HepG2 (cell line): Measurements from ENCODE around the gene SLC45A1. TPM values are rescaled to one million over a fixed set of nuclear protein-coding genes. Genes with fewer than 3 reads are reported as not detected.

ENCODE experiments used
- ATAC-seq: fragments of 200-7000 bp; cut with Tn5 transposase; 3 replicates; pipeline ENCODE4 v1.9.1; 2020; ENCODE audit warnings: mild to moderate bottlenecking, moderate library complexity
- BruUV-seq: library from RNA; stranded (reverse); fragments of 400-500 nt; replicated peaks from 2 replicates; lab custom pipeline; 2021; lab: Mats Ljungman, UMichigan
- CTCF ChIA-PET: fragments of 300-600 bp; formaldehyde crosslinking; extraction: SDS; loops from one replicate; lab custom pipeline; 2021; ENCODE audit warnings: low total read pairs, inconsistent platforms, low intra/inter-chr PET ratio; lab: Yijun Ruan, JAX
- POLR2A ChIA-PET: fragments of 350-600 bp; sonication (Branson Sonifier 250); formaldehyde crosslinking; loops from one replicate; lab custom pipeline; 2020; ENCODE audit warnings: antibody characterized with exemption, inconsistent platforms; lab: Yijun Ruan, JAX
- DNase-seq: peaks from one replicate; pipeline ENCODE4 v3.0.0-alpha.2; 2015; ENCODE audit warnings: low spot score
- FAIRE-seq: peaks from 3 replicates; lab custom pipeline; 2011; peaks lifted over from hg19 to GRCh38; lab: Jason Lieb, UNC
- H2AFZ ChIP-seq: one replicate; pipeline ENCODE4 v1.6.1; 2011; ENCODE audit warnings: low read length, inconsistent platforms
- H3K27ac ChIP-seq: fragments of 300-600 bp; 3 replicates; pipeline ENCODE4 v1.8.0; 2011; ENCODE audit warnings: mixed run types, mild to moderate bottlenecking, mixed read lengths, low read length, inconsistent platforms; ENCODE audit not compliant: insufficient read depth; ENCODE audit errors: extremely low read length
- H3K27me3 ChIP-seq, 2 experiments: fragments of 200-600 bp in 1 of 2; 2 replicates in 1 of 2; 3 replicates in 1 of 2; pipeline versions ENCODE4 v1.6.0 to v1.8.0; 2011; ENCODE audit warnings: low read length in 2 of 2, mild to moderate bottlenecking in 2 of 2, moderate library complexity in 2 of 2, inconsistent platforms in 1 of 2; ENCODE audit not compliant: insufficient read depth in 2 of 2, control insufficient read depth in 1 of 2
- H3K36me3 ChIP-seq, 2 experiments: fragments of 200-600 bp in 1 of 2; replicated peaks in 1 of 2; 2 replicates in 1 of 2; 3 replicates in 1 of 2; pipeline versions ENCODE4 v1.5.1 to v1.8.0; 2011; ENCODE audit warnings: low read length in 2 of 2, inconsistent platforms in 1 of 2; ENCODE audit not compliant: insufficient read depth in 2 of 2, control insufficient read depth in 1 of 2
- H3K4me1 ChIP-seq: 2 replicates; pipeline ENCODE4 v1.5.1; 2012; ENCODE audit warnings: low read length, inconsistent platforms; ENCODE audit not compliant: insufficient read depth
- H3K4me2 ChIP-seq: 2 replicates; pipeline ENCODE4 v1.6.0; 2011; ENCODE audit warnings: low read depth, low read length, inconsistent platforms
- H3K4me3 ChIP-seq, 3 experiments: fragments of 200-600 bp in 1 of 3; sonication (generic), shearing (Covaris generic) in 1 of 3; replicated peaks in 1 of 3; 2 replicates each; pipeline ENCODE4 v1.5.1; 2011 to 2016; ENCODE audit warnings: low read length in 3 of 3, inconsistent platforms in 2 of 3, low read depth in 2 of 3, mild to moderate bottlenecking in 2 of 3, control low read depth in 1 of 3, mixed read lengths in 1 of 3; ENCODE audit not compliant: insufficient read depth in 1 of 3
- H3K79me2 ChIP-seq: one replicate; pipeline ENCODE4 v1.6.1; 2011; ENCODE audit warnings: low read length, inconsistent platforms; ENCODE audit not compliant: insufficient read depth
- H3K9ac ChIP-seq: 2 replicates; pipeline ENCODE4 v1.6.0; 2011; ENCODE audit warnings: mild to moderate bottlenecking, low read depth, low read length, inconsistent platforms; ENCODE audit not compliant: insufficient read depth
- H3K9me3 ChIP-seq: 2 replicates; pipeline ENCODE4 v1.5.1; 2012; ENCODE audit warnings: mild to moderate bottlenecking, low read length
- H4K20me1 ChIP-seq: 2 replicates; pipeline ENCODE4 v1.6.0; 2011; ENCODE audit warnings: inconsistent platforms, mild to moderate bottlenecking, low read length, moderate library complexity; ENCODE audit not compliant: insufficient read depth
- CCAR2 ChIP-seq: fragments of 200-400 bp; formaldehyde crosslinking; optimal IDR thresholded peaks from 2 replicates; pipeline ENCODE3; 2018; ENCODE audit warnings: low read depth, mild to moderate bottlenecking, low read length, moderate library complexity
- FOXA1 ChIP-seq, 2 experiments: fragments of 450-650 bp in 1 of 2; sonication (generic) in 1 of 2; formaldehyde crosslinking in 1 of 2; IDR thresholded peaks; 2 replicates each; pipeline versions ENCODE4 v1.4.0 to v1.6.1; 2016 to 2020; ENCODE audit warnings: missing genetic modification reagents in 1 of 2
- GABPB1 ChIP-seq: IDR thresholded peaks from 2 replicates; pipeline ENCODE4 v1.6.1; 2016; ENCODE audit warnings: mild to moderate bottlenecking, missing genetic modification reagents, moderate library complexity, missing compliant biosample characterization
- HMG20B ChIP-seq: conservative IDR thresholded peaks from 2 replicates; pipeline ENCODE4 v1.6.1; 2016; ENCODE audit warnings: missing genetic modification reagents, missing compliant biosample characterization
- ISX ChIP-seq: sonication (generic); formaldehyde crosslinking; conservative IDR thresholded peaks from 2 replicates; pipeline ENCODE4 v1.5.0; 2020; ENCODE audit warnings: missing genetic modification reagents
- MYC ChIP-seq: sonication (generic); formaldehyde crosslinking; IDR thresholded peaks from 2 replicates; pipeline ENCODE4 v1.9.0; 2021; ENCODE audit warnings: missing genetic modification reagents, borderline replicate concordance
- ZNF713 ChIP-seq: sonication (generic); formaldehyde crosslinking; IDR thresholded peaks from 2 replicates; pipeline ENCODE4 v1.4.0; 2020; ENCODE audit warnings: mild to moderate bottlenecking, missing genetic modification reagents
- WGBS: methylation state at CpG from one replicate; pipeline ENCODE4 v1.1.6; 2017; ENCODE audit warnings: low lambda C conversion rate; 5-methylcytosine and 5-hydroxymethylcytosine counted together
- in situ Hi-C: cut with HindIII; loops from 2 replicates; pipeline ENCODE4 v1.10.0; 2017; ENCODE audit warnings: low pct_unique_long_range_greater_than_20kb; ENCODE audit not compliant: extremely low pct_ligation_motif_present
- intact Hi-C: fragments of 100-400 bp; cut with micrococcal nuclease; formaldehyde crosslinking; loops from one replicate; pipeline ENCODE4 v1.10.0; 2022; ENCODE audit not compliant: unreplicated experiment
- polyA plus RNA-seq, 8 experiments: library from polyadenylated mRNA; depleted of rRNA in 3 of 8; stranded (reverse) in 7 of 8; unstranded in 1 of 8; fragments of >200 nt; fragmentation: Illumina TruSeq in 4 of 8; extraction: Trizol in 4 of 8; gene quantifications; 2 replicates each; pipeline versions ENCODE4 v1.2.1 to v1.2.3, GENCODE V29; 2011 to 2016; ENCODE audit warnings: low read depth in 4 of 8, missing spikeins in 1 of 8, mixed read lengths in 1 of 8; ENCODE audit not compliant: insufficient read depth in 1 of 8
- total RNA-seq, 5 experiments: library from RNA; depleted of rRNA; stranded (reverse); fragments of >200 nt; fragmentation: Illumina TruSeq; extraction: Trizol; gene quantifications; 2 replicates each; pipeline ENCODE4 v1.2.3, GENCODE V29; 2016; ENCODE audit warnings: low read depth in 1 of 5
- TF ChIP-seq, protein P1 (sequence below): sonication (generic); formaldehyde crosslinking; IDR thresholded peaks from 2 replicates; pipeline ENCODE4 v1.8.0; 2022; ENCODE audit warnings: missing genetic modification reagents, low read depth, mild to moderate bottlenecking, borderline replicate concordance
- TF ChIP-seq, protein P2 (sequence below): sonication (generic); formaldehyde crosslinking; IDR thresholded peaks from 2 replicates; pipeline ENCODE4 v1.4.0; 2020; ENCODE audit warnings: mild to moderate bottlenecking, missing genetic modification reagents
- TF ChIP-seq, protein P3 (sequence below): sonication (generic); formaldehyde crosslinking; IDR thresholded peaks from 2 replicates; pipeline ENCODE4 v1.5.1; 2020; ENCODE audit warnings: mild to moderate bottlenecking, missing genetic modification reagents, moderate library complexity
- TF ChIP-seq, protein P4 (sequence below): sonication (generic); formaldehyde crosslinking; IDR thresholded peaks from 2 replicates; pipeline ENCODE4 v1.4.0; 2020; ENCODE audit warnings: mild to moderate bottlenecking, missing genetic modification reagents

Gene SLC45A1
- total and polyA plus RNA-seq, 2 of the 13 experiments (the other 11 are each of a cell fraction or from before 2014, with no cell fraction given): not detected

DNA sequence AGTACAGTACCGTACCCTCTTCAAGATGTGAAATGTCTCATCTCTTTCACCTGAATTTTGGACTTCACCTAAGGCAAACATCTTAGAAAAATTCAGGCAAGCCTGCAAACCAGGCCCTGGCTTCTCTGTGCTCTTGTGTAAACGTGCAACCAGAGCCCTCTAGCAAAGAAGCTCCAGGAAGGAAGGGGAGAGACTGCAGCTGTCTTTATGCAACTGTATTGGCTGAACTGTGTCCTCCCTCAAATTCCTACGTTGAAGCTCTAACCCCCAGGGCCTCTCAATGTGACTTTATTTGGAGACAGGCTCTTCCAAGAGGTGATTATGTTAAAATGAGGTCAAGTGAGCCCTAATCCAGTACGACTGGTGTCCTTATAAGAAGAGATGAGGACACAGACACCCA, 60.3 kb downstream of the SLC45A1 start:
- peaks cover 21 to 51% of the 10 kb centered on the region in 2 experiments; a peak in 4 of 5 replicates for H3K36me3 ChIP-seq
- peaks cover 18% of the 10 kb centered on the region for H3K4me1 ChIP-seq
- H3K4me3 ChIP-seq: no peak overlapping the region
- no peak for FAIRE-seq
- peaks cover 74% of the 10 kb centered on the region for H4K20me1 ChIP-seq
- no peak overlapping the region for H3K9ac ChIP-seq
- DNase-seq: no peak
- peak; percentile 18; the same call in 1 of the 3 replicates for ATAC-seq
- WGBS: 60% methylated on average over 4 of the region's 4 CpGs
- in situ Hi-C loops: no loop called here
- H3K27me3 ChIP-seq: no peaks in the 10 kb centered on the region
- H2AFZ ChIP-seq: no peak overlapping the region
- BruUV-seq: no TSS peak
- ChIA-PET POLR2A (no interaction called here), CTCF (no interaction called here)
- H3K4me2 ChIP-seq: no peak overlapping the region
- TF ChIP-seq, protein P1, sequence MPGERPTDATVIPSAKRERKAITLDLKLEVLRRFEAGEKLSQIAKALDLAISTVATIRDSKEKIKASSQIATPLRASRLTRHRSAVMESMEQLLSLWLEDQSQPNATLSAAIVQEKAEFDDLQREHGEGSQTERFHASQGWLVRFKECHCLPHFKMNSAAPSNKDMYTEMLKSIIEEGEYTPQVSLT: no peak
- no peak for TF ChIP-seq FOXA1 (IDR thresholded peaks at IDR 0.05)
- peak; percentile 31; the same call in 1 of the 2 replicates for TF ChIP-seq FOXA1 (CRISPR knock-in tag; IDR thresholded peaks at IDR 0.05)
- H3K79me2 ChIP-seq: peaks cover 49% of the 10 kb centered on the region
- no peaks in the 10 kb centered on the region for H3K9me3 ChIP-seq
- H3K27ac ChIP-seq: no peak overlapping the region
- intact Hi-C loops: loop anchor here (5.0 to 10.0 kb wide), 2 partner anchors 44 to 327 kb away; no protein-coding TSS in a partner anchor

DNA sequence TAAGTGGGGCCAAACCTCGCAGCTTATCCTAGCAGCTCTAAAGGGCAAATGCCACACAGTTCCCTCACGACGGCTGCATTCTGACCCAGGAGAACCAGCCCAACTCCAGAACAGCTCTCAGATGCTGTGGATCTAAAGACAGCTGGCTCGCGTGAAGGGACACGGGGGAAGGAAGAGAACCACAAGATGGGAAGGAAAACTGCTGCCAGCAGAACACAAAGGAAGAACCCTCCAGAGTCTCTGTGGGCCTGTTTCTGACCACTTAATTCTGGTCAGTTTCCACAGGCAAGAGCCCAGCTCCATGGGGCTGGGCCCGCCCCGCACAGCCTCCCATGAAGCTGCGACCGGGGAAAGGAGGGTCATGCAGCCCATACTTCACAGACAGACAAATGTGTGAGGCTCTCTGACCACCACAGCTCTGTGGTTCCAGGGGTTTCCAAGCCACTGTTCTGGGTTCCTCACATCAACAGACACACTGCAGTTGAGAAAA, 61.1 kb downstream of the SLC45A1 start:
- Histone ChIP-seq H3K27me3 (no peaks in the 10 kb centered on the region), H3K79me2 (peaks cover 50% of the 10 kb centered on the region), H3K27ac (no peak overlapping the region), H3K9ac (no peak overlapping the region), H2AFZ (no peak overlapping the region), H3K4me3 (no peak overlapping the region), H3K36me3 (peaks cover 18 to 44% of the 10 kb centered on the region in 2 experiments; a peak in 4 of 5 replicates), H3K4me1 (peaks cover 18% of the 10 kb centered on the region), H4K20me1 (peaks cover 72% of the 10 kb centered on the region), H3K9me3 (no peaks in the 10 kb centered on the region), H3K4me2 (no peak overlapping the region)
- DNase-seq (no peak), ATAC-seq (no peak; the same call in 2 of the 3 replicates), FAIRE-seq (no peak)
- intact Hi-C loops (loop anchor here (5.0 to 10.0 kb wide), 2 partner anchors 43 to 326 kb away; no protein-coding TSS in a partner anchor), in situ Hi-C loops (no loop called here)
- CTCF ChIA-PET: no interaction called here
- POLR2A ChIA-PET: no interaction called here
- TF ChIP-seq ISX: no peak
- TF ChIP-seq CCAR2: no peak
- TF ChIP-seq, protein P2, sequence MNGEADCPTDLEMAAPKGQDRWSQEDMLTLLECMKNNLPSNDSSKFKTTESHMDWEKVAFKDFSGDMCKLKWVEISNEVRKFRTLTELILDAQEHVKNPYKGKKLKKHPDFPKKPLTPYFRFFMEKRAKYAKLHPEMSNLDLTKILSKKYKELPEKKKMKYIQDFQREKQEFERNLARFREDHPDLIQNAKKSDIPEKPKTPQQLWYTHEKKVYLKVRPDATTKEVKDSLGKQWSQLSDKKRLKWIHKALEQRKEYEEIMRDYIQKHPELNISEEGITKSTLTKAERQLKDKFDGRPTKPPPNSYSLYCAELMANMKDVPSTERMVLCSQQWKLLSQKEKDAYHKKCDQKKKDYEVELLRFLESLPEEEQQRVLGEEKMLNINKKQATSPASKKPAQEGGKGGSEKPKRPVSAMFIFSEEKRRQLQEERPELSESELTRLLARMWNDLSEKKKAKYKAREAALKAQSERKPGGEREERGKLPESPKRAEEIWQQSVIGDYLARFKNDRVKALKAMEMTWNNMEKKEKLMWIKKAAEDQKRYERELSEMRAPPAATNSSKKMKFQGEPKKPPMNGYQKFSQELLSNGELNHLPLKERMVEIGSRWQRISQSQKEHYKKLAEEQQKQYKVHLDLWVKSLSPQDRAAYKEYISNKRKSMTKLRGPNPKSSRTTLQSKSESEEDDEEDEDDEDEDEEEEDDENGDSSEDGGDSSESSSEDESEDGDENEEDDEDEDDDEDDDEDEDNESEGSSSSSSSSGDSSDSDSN (CRISPR knock-in tag): no peak
- no peak for TF ChIP-seq HMG20B (CRISPR knock-in tag)
- TF ChIP-seq GABPB1: no peak
- TF ChIP-seq, protein P3, sequence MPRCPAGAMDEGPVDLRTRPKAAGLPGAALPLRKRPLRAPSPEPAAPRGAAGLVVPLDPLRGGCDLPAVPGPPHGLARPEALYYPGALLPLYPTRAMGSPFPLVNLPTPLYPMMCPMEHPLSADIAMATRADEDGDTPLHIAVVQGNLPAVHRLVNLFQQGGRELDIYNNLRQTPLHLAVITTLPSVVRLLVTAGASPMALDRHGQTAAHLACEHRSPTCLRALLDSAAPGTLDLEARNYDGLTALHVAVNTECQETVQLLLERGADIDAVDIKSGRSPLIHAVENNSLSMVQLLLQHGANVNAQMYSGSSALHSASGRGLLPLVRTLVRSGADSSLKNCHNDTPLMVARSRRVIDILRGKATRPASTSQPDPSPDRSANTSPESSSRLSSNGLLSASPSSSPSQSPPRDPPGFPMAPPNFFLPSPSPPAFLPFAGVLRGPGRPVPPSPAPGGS (CRISPR knock-in tag): no peak
- TF ChIP-seq MYC (CRISPR knock-in tag): no peak
- no peak for TF ChIP-seq ZNF713
- TF ChIP-seq, protein P4, sequence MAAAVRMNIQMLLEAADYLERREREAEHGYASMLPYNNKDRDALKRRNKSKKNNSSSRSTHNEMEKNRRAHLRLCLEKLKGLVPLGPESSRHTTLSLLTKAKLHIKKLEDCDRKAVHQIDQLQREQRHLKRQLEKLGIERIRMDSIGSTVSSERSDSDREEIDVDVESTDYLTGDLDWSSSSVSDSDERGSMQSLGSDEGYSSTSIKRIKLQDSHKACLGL (CRISPR knock-in tag): no peak
- WGBS: 95% methylated on average over 6 of the region's 10 CpGs
- no TSS peak for BruUV-seq
